NB4 (cell line): ENCODE measurements around the gene MLLT3.

Experiments
- MAX ChIP-seq: IDR thresholded peaks from 2 replicates; pipeline ENCODE4 v1.6.1; 2011; ENCODE audit warnings: low read depth, low read length
- MYC ChIP-seq: IDR thresholded peaks from 2 replicates; pipeline ENCODE4 v1.6.1; 2011; ENCODE audit warnings: low read depth, low read length
- POLR2A ChIP-seq: IDR thresholded peaks from 2 replicates; pipeline ENCODE4 v1.6.1; 2011; ENCODE audit warnings: mild to moderate bottlenecking; ENCODE audit not compliant: insufficient read length; ENCODE audit errors: extremely low read depth
- TF ChIP-seq, protein P1 (sequence below): IDR thresholded peaks from one replicate; pipeline ENCODE4 v1.5.1; 2012; ENCODE audit warnings: low read depth, low read length

DNA sequence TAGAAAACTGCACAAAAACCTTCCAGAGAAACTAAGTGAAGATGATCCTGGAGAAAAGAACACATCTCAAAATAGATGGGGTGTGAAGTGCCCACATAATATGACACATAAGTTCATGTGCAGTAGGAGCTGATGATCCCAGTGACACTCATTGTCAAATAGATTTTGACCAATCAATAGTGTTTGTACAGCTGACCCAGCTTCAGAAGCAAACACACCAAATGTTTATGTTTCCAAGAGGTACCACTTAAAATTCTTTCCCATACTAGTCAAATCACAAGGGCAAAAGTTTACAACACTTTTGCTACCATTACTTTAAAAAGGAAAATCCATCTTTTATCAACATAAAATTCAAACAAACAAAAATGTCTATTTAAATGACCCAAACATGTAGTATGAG lies 175.0 kb downstream of the MLLT3 start:
- TF ChIP-seq POLR2A (no peak), MAX (no peak), MYC (no peak)
- TF ChIP-seq, protein P1, sequence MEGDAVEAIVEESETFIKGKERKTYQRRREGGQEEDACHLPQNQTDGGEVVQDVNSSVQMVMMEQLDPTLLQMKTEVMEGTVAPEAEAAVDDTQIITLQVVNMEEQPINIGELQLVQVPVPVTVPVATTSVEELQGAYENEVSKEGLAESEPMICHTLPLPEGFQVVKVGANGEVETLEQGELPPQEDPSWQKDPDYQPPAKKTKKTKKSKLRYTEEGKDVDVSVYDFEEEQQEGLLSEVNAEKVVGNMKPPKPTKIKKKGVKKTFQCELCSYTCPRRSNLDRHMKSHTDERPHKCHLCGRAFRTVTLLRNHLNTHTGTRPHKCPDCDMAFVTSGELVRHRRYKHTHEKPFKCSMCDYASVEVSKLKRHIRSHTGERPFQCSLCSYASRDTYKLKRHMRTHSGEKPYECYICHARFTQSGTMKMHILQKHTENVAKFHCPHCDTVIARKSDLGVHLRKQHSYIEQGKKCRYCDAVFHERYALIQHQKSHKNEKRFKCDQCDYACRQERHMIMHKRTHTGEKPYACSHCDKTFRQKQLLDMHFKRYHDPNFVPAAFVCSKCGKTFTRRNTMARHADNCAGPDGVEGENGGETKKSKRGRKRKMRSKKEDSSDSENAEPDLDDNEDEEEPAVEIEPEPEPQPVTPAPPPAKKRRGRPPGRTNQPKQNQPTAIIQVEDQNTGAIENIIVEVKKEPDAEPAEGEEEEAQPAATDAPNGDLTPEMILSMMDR, result no peak
